Measurements from ENCODE around the gene TGFBR3.

DNA sequence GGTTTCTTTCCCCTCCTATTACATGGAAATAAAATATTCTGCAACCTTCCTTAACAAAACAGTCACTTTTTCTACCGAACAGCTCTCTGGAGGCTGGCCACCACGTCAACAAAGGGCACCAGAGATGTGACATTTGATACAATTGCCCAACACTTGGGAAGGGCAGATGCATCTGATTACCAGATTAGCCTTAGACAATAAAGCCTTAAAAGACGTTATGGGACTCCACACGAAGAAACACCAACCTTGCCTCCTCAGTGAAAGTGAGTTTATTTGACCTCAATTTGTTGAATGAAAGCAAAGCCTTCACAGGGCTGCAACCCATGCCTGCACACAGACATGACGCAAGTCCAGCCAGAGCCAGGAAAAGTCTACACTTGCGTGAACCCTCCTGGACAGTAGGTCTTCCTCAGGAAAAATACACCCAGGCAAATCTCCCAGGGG is 136.1 kb downstream of the TGFBR3 start:
- no peak for TF ChIP-seq EZH2 (IDR thresholded peaks at IDR 0.05; ENCODE audit: borderline replicate concordance)
- TF ChIP-seq, protein P1, sequence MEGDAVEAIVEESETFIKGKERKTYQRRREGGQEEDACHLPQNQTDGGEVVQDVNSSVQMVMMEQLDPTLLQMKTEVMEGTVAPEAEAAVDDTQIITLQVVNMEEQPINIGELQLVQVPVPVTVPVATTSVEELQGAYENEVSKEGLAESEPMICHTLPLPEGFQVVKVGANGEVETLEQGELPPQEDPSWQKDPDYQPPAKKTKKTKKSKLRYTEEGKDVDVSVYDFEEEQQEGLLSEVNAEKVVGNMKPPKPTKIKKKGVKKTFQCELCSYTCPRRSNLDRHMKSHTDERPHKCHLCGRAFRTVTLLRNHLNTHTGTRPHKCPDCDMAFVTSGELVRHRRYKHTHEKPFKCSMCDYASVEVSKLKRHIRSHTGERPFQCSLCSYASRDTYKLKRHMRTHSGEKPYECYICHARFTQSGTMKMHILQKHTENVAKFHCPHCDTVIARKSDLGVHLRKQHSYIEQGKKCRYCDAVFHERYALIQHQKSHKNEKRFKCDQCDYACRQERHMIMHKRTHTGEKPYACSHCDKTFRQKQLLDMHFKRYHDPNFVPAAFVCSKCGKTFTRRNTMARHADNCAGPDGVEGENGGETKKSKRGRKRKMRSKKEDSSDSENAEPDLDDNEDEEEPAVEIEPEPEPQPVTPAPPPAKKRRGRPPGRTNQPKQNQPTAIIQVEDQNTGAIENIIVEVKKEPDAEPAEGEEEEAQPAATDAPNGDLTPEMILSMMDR (IDR thresholded peaks at IDR 0.05; ENCODE audit: poor library complexity) = no peak
